OCI-LY1 (cell line): ENCODE data around the gene PSMA6.

Source experiments
- H2AFZ ChIP-seq: fragments of 200-600 bp; sonication (generic), shearing (Covaris generic); 2 replicates; pipeline ENCODE4 v1.6.0; 2014; ENCODE audit warnings: antibody characterized with exemption, mild to moderate bottlenecking, low read length
- H3F3A ChIP-seq: fragments of 200-600 bp; sonication (generic), shearing (Covaris generic); 2 replicates; pipeline ENCODE4 v1.6.0; 2014; ENCODE audit warnings: mild to moderate bottlenecking, antibody characterized with exemption, low read length, moderate library complexity; ENCODE audit not compliant: insufficient read depth
- H3K27ac ChIP-seq: fragments of 200-600 bp; sonication (generic); 2 replicates; pipeline ENCODE4 v1.5.1; 2014; ENCODE audit warnings: low read length, mixed run types, mild to moderate bottlenecking, low read depth; ENCODE audit not compliant: poor library complexity, severe bottlenecking
- H3K27me3 ChIP-seq: fragments of 200-600 bp; sonication (generic); 2 replicates; pipeline ENCODE4 v1.6.0; 2014; ENCODE audit warnings: antibody characterized with exemption, mild to moderate bottlenecking, low read length, moderate library complexity; ENCODE audit not compliant: insufficient read depth
- H3K36me3 ChIP-seq: fragments of 200-600 bp; sonication (generic); 2 replicates; pipeline ENCODE4 v1.6.1; 2014; ENCODE audit warnings: mild to moderate bottlenecking, antibody characterized with exemption, low read length, moderate library complexity, mixed read lengths; ENCODE audit not compliant: insufficient read depth
- H3K4me1 ChIP-seq: fragments of 200-600 bp; sonication (generic); 2 replicates; pipeline ENCODE4 v1.5.1; 2014; ENCODE audit warnings: mild to moderate bottlenecking, low read length, moderate library complexity; ENCODE audit not compliant: insufficient read depth, severe bottlenecking
- H3K4me2 ChIP-seq: fragments of 200-600 bp; sonication (generic), shearing (Covaris generic); 2 replicates; pipeline ENCODE4 v1.6.1; 2014; ENCODE audit warnings: low read length
- H3K4me3 ChIP-seq: fragments of 200-600 bp; sonication (generic); 2 replicates; pipeline ENCODE4 v1.5.1; 2014; ENCODE audit warnings: low read length, low read depth, mild to moderate bottlenecking, mixed read lengths; ENCODE audit not compliant: poor library complexity, severe bottlenecking
- H3K79me2 ChIP-seq: fragments of 200-600 bp; shearing (Covaris generic); 2 replicates; pipeline ENCODE4 v1.6.1; 2016; ENCODE audit warnings: mixed run types, low read length, mixed read lengths; ENCODE audit not compliant: insufficient read depth
- H3K9ac ChIP-seq: fragments of 200-600 bp; sonication (generic), shearing (Covaris generic); 2 replicates; pipeline ENCODE4 v1.6.1; 2014; ENCODE audit warnings: mild to moderate bottlenecking, low read length, mixed read lengths
- H3K9me2 ChIP-seq: fragments of 200-600 bp; sonication (generic), shearing (Covaris generic); 2 replicates; pipeline ENCODE4 v1.6.1; 2014; ENCODE audit warnings: low read depth, mild to moderate bottlenecking, low read length, mixed read lengths
- H3K9me3 ChIP-seq: fragments of 200-600 bp; shearing (Covaris generic); 2 replicates; pipeline ENCODE4 v1.6.1; 2014; ENCODE audit warnings: low read length, mixed read lengths
- H4K20me1 ChIP-seq: fragments of 200-600 bp; sonication (generic), shearing (Covaris generic); 2 replicates; pipeline ENCODE4 v1.6.0; 2016; ENCODE audit warnings: mild to moderate bottlenecking, low read length; ENCODE audit not compliant: insufficient read depth
- CTCF ChIP-seq: fragments of 200-600 bp; sonication (generic), shearing (Covaris generic); IDR thresholded peaks from 2 replicates; pipeline ENCODE4 v1.5.1; 2017; ENCODE audit warnings: mild to moderate bottlenecking, antibody characterized with exemption, low read length, moderate library complexity, mixed read lengths
- EZH2 ChIP-seq: fragments of 200-600 bp; sonication (generic), shearing (Covaris generic); IDR thresholded peaks from 2 replicates; pipeline ENCODE4 v1.8.0; 2017; ENCODE audit warnings: borderline replicate concordance, mixed run types, mild to moderate bottlenecking, antibody characterized with exemption, low read length, moderate library complexity, mixed read lengths

PSMA6 gene

GRCh38 chr14:35244542-35244941 lies 47.6 kb upstream of the PSMA6 start:
- H3K9me3 ChIP-seq = no peaks in the 10 kb centered on the region
- no peak overlapping the region for H2AFZ ChIP-seq
- H4K20me1 ChIP-seq = no peaks in the 10 kb centered on the region
- no peak overlapping the region for H3K4me2 ChIP-seq
- no peaks in the 10 kb centered on the region for H3K79me2 ChIP-seq
- TF ChIP-seq EZH2 (no peak), CTCF (no peak)
- H3K36me3 ChIP-seq = peaks cover 4% of the 10 kb centered on the region; the same call in 1 of the 2 replicates
- no peak overlapping the region for H3K4me3 ChIP-seq
- 0 out of 2 replicates have a peak, but pooled peaks cover 3% of the 10 kb centered on the region for H3F3A ChIP-seq
- H3K27me3 ChIP-seq = no peaks in the 10 kb centered on the region
- no peak overlapping the region for H3K27ac ChIP-seq
- H3K4me1 ChIP-seq = no peaks in the 10 kb centered on the region
- H3K9ac ChIP-seq = no peak overlapping the region
- no peaks in the 10 kb centered on the region for H3K9me2 ChIP-seq

GRCh38 chr14:35245051-35245450 lies 47.1 kb upstream of the PSMA6 start:
- H3K9me2 ChIP-seq = no peaks in the 10 kb centered on the region
- H3K36me3 ChIP-seq = peaks cover 4% of the 10 kb centered on the region; the same call in 1 of the 2 replicates
- H3K27me3 ChIP-seq = no peaks in the 10 kb centered on the region
- H3K4me3 ChIP-seq = no peak overlapping the region
- no peaks in the 10 kb centered on the region for H4K20me1 ChIP-seq
- H3K4me1 ChIP-seq = no peaks in the 10 kb centered on the region
- H3K27ac ChIP-seq = no peak overlapping the region
- no peaks in the 10 kb centered on the region for H3K9me3 ChIP-seq
- TF ChIP-seq CTCF (no peak), EZH2 (no peak)
- no peak overlapping the region for H3K9ac ChIP-seq
- no peak overlapping the region for H3K4me2 ChIP-seq
- H3K79me2 ChIP-seq = no peaks in the 10 kb centered on the region
- no peak overlapping the region for H2AFZ ChIP-seq
- H3F3A ChIP-seq = 0 out of 2 replicates have a peak, but pooled peaks cover 3% of the 10 kb centered on the region

GRCh38 chr14:35247777-35248475 lies 44.3 kb upstream of the PSMA6 start:
- no peak for TF ChIP-seq EZH2
- no peak for TF ChIP-seq CTCF
- H3K9me2 ChIP-seq = no peaks in the 10 kb centered on the region
- H3K27me3 ChIP-seq = no peaks in the 10 kb centered on the region
- H3K27ac ChIP-seq = no peak overlapping the region
- H3K4me1 ChIP-seq = no peaks in the 10 kb centered on the region
- no peaks in the 10 kb centered on the region for H3K9me3 ChIP-seq
- no peaks in the 10 kb centered on the region for H3K79me2 ChIP-seq
- no peaks in the 10 kb centered on the region for H4K20me1 ChIP-seq
- H2AFZ ChIP-seq = no peak overlapping the region
- H3F3A ChIP-seq = 0 out of 2 replicates have a peak, but pooled peaks cover 3% of the 10 kb centered on the region
- H3K4me2 ChIP-seq = no peak overlapping the region
- no peak overlapping the region for H3K4me3 ChIP-seq
- peaks cover 4% of the 10 kb centered on the region; the same call in 1 of the 2 replicates for H3K36me3 ChIP-seq
- no peak overlapping the region for H3K9ac ChIP-seq
